Upper lobe of left lung (tissue), 4 donors: Measurements from ENCODE around the gene SSBP3.

ENCODE experiments used
- EP300 ChIP-seq, 4 donors: sonication (generic); formaldehyde crosslinking; IDR thresholded peaks; one replicate each; pipeline ENCODE4 v1.5.1; 2017; ENCODE audit warnings: antibody characterized with exemption in 4 of 4, control low read depth in 2 of 4
- POLR2A ChIP-seq, 4 donors: fragments of 450-650 bp; IDR thresholded peaks; one replicate each; pipeline ENCODE4 v1.5.1; 2016 to 2017; ENCODE audit warnings: antibody characterized with exemption in 4 of 4, mild to moderate bottlenecking in 2 of 4
- POLR2AphosphoS5 ChIP-seq, 2 donors: sonication (generic); formaldehyde crosslinking; IDR thresholded peaks; one replicate each; pipeline ENCODE4 v1.5.1; 2017; ENCODE audit warnings: antibody characterized with exemption in 2 of 2
- TF ChIP-seq, protein P1 (sequence below), 6 experiments: fragments of 450-650 bp in 4 of 6; fragments of 200-600 bp in 2 of 6; sonication (generic) in 2 of 6; IDR thresholded peaks; one replicate each; pipeline ENCODE4 v1.5.1; 2016 to 2019; ENCODE audit warnings: antibody characterized with exemption in 6 of 6

- TF ChIP-seq, protein P1, sequence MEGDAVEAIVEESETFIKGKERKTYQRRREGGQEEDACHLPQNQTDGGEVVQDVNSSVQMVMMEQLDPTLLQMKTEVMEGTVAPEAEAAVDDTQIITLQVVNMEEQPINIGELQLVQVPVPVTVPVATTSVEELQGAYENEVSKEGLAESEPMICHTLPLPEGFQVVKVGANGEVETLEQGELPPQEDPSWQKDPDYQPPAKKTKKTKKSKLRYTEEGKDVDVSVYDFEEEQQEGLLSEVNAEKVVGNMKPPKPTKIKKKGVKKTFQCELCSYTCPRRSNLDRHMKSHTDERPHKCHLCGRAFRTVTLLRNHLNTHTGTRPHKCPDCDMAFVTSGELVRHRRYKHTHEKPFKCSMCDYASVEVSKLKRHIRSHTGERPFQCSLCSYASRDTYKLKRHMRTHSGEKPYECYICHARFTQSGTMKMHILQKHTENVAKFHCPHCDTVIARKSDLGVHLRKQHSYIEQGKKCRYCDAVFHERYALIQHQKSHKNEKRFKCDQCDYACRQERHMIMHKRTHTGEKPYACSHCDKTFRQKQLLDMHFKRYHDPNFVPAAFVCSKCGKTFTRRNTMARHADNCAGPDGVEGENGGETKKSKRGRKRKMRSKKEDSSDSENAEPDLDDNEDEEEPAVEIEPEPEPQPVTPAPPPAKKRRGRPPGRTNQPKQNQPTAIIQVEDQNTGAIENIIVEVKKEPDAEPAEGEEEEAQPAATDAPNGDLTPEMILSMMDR (IDR thresholded peaks at IDR 0.05), result no peak
- TF ChIP-seq POLR2AphosphoS5 (IDR thresholded peaks at IDR 0.05) (no peak), EP300 (IDR thresholded peaks at IDR 0.05) (no peak), POLR2A (IDR thresholded peaks at IDR 0.05) (no peak)
Observed at GRCh38 chr1:54239631-54240031, 166.6 kb downstream of the SSBP3 start.
